Urinary bladder (tissue), 4 donors: ENCODE results near the gene TMBIM6. TPM values are rescaled to one million over a fixed set of nuclear protein-coding genes. Genes with fewer than 3 reads are reported as not detected.
"Not testable (repeated sequence)": the region's sequence is repeated elsewhere in the genome, so short reads cannot be mapped to it uniquely, and the experiment has no call there.

Experiments used
- DNase-seq: peaks from one replicate; pipeline ENCODE4 v3.0.0-alpha.2; 2015; ENCODE audit errors: extremely low spot score
- H3K27ac ChIP-seq: one replicate; pipeline ENCODE4 v1.5.1; 2013; ENCODE audit warnings: low read depth, mild to moderate bottlenecking, moderate library complexity
- H3K36me3 ChIP-seq: one replicate; pipeline ENCODE4 v1.6.1; 2013; ENCODE audit warnings: mild to moderate bottlenecking, moderate library complexity; ENCODE audit not compliant: insufficient read depth
- H3K4me1 ChIP-seq: one replicate; pipeline ENCODE4 v1.6.1; 2013; ENCODE audit warnings: mild to moderate bottlenecking, moderate library complexity; ENCODE audit not compliant: insufficient read depth
- H3K4me3 ChIP-seq: one replicate; pipeline ENCODE4 v1.5.1; 2013; ENCODE audit warnings: low read depth, low read length
- WGBS: extraction: QIAGEN DNeasy Blood & Tissue Kit; methylation state at CpG from one replicate; pipeline ENCODE4 v1.1.7; 2013; 5-methylcytosine and 5-hydroxymethylcytosine counted together
- polyA plus RNA-seq: library from polyadenylated mRNA; stranded (reverse); fragments of 200-250 nt; gene quantifications from one replicate; pipeline ENCODE4 v1.2.3, GENCODE V29; 2013
- total RNA-seq: library from RNA; depleted of rRNA; stranded (reverse); fragments of >200 nt; gene quantifications from one replicate; pipeline ENCODE4 v1.2.3, GENCODE V29; 2014
- donor health status: healthy with polysubstance abuse.
- donor health status: healthy.

The TMBIM6 gene
- total and polyA plus RNA-seq, 2 donors: 305 to 395 TPM

GRCh38 chr12:49707128-49707811, 34.1 kb upstream of the TMBIM6 start, which contains the start of gene FMNL3:
Gene FMNL3 (minus strand): TSS chr12:49707405. CDS start chr12:49707180, 225 bp downstream.
- Histone ChIP-seq H3K4me1 (no peaks in the 10 kb centered on the region), H3K27ac (peak within 1 kb of the TSS; percentile 83), H3K36me3 (no peaks in the 10 kb centered on the region), H3K4me3 (peak within 1 kb of the TSS; percentile 77)
- WGBS: under 1% methylated on average over 89 of the region's 93 CpGs
- DNase-seq: peak; percentile 84

GRCh38 chr12:49707812-49708147, 33.6 kb upstream of the TMBIM6 start:
- no peaks in the 10 kb centered on the region for H3K36me3 ChIP-seq
- H3K27ac ChIP-seq: no peak overlapping the region
- 43% methylated on average over 11 of the region's 11 CpGs for WGBS
- H3K4me1 ChIP-seq: no peaks in the 10 kb centered on the region
- no peak for DNase-seq
- no peak overlapping the region for H3K4me3 ChIP-seq

- H3K4me1 ChIP-seq: no peaks in the 10 kb centered on the region
- no peak overlapping the region for H3K4me3 ChIP-seq
- WGBS: 96% methylated on average over 3 of the region's 3 CpGs
- no peak for DNase-seq
- no peaks in the 10 kb centered on the region for H3K36me3 ChIP-seq
- H3K27ac ChIP-seq: no peak overlapping the region
These were observed 32.5 kb upstream of the TMBIM6 start for GRCh38 chr12:49708851-49709250.

GRCh38 chr12:49713952-49714351, 27.4 kb upstream of the TMBIM6 start:
- 99% methylated on average over 3 of the region's 3 CpGs for WGBS
- not testable (repeated sequence) for H3K36me3 ChIP-seq, DNase-seq, H3K4me3 ChIP-seq, H3K27ac ChIP-seq, H3K4me1 ChIP-seq

GRCh38 chr12:49716553-49716952, 24.8 kb upstream of the TMBIM6 start:
- Histone ChIP-seq H3K4me3 (no peak overlapping the region), H3K27ac (no peak overlapping the region), H3K36me3 (no peaks in the 10 kb centered on the region), H3K4me1 (no peaks in the 10 kb centered on the region)
- 62% methylated on average over 2 of the region's 2 CpGs for WGBS
- DNase-seq: no peak

- H3K4me1 ChIP-seq, DNase-seq, H3K27ac ChIP-seq, H3K36me3 ChIP-seq, H3K4me3 ChIP-seq: not testable (repeated sequence)
- 90% methylated on average over 3 of the region's 3 CpGs for WGBS
These were observed 23.6 kb upstream of the TMBIM6 start for GRCh38 chr12:49717800-49718199.

- 61% methylated on average over 1 of the region's 1 CpG for WGBS
- DNase-seq: no peak
- H3K4me3 ChIP-seq: no peak overlapping the region
- H3K36me3 ChIP-seq: no peaks in the 10 kb centered on the region
- no peaks in the 10 kb centered on the region for H3K4me1 ChIP-seq
- no peak overlapping the region for H3K27ac ChIP-seq
These were observed 21.1 kb upstream of the TMBIM6 start for GRCh38 chr12:49720214-49720613.

- H3K27ac ChIP-seq, H3K4me1 ChIP-seq, DNase-seq, H3K4me3 ChIP-seq, H3K36me3 ChIP-seq: not testable (repeated sequence)
- WGBS: 86% methylated on average over 3 of the region's 3 CpGs
These were observed 20.0 kb upstream of the TMBIM6 start for GRCh38 chr12:49721355-49721754.

- WGBS: 90% methylated on average over 3 of the region's 3 CpGs
These were observed 12.9 kb upstream of the TMBIM6 start for GRCh38 chr12:49728446-49728845.

GRCh38 chr12:49730050-49730449, 11.3 kb upstream of the TMBIM6 start:
- Histone ChIP-seq H3K4me3 (no peak overlapping the region), H3K4me1 (no peaks in the 10 kb centered on the region), H3K27ac (no peak overlapping the region), H3K36me3 (no peaks in the 10 kb centered on the region)
- DNase-seq: no peak
- WGBS: 74% methylated on average over 1 of the region's 1 CpG

More at GRCh38 chr12:49728446-49728845, 12.9 kb upstream of the TMBIM6 start:
- H3K4me1 ChIP-seq: no peaks in the 10 kb centered on the region
- no peak overlapping the region for H3K27ac ChIP-seq
- H3K36me3 ChIP-seq: no peaks in the 10 kb centered on the region
- no peak overlapping the region for H3K4me3 ChIP-seq
- no peak for DNase-seq

- 86% methylated on average over 3 of the region's 3 CpGs for WGBS
- no peaks in the 10 kb centered on the region for H3K36me3 ChIP-seq
- H3K27ac ChIP-seq: no peak overlapping the region
- H3K4me1 ChIP-seq: no peaks in the 10 kb centered on the region
- DNase-seq: no peak
- no peak overlapping the region for H3K4me3 ChIP-seq
These were observed 10.7 kb upstream of the TMBIM6 start for GRCh38 chr12:49730568-49731101.

GRCh38 chr12:49733219-49734017, 7.9 kb upstream of the TMBIM6 start:
- WGBS: 68% methylated on average over 10 of the region's 10 CpGs
- Histone ChIP-seq H3K4me1 (no peaks in the 10 kb centered on the region), H3K4me3 (no peak overlapping the region), H3K36me3 (no peaks in the 10 kb centered on the region), H3K27ac (no peak overlapping the region)
- DNase-seq: no peak

GRCh38 chr12:49734900-49735299, 6.5 kb upstream of the TMBIM6 start:
- DNase-seq, H3K4me3 ChIP-seq, H3K27ac ChIP-seq, H3K36me3 ChIP-seq, H3K4me1 ChIP-seq: not testable (repeated sequence)
- WGBS: 92% methylated on average over 7 of the region's 7 CpGs

- not testable (repeated sequence) for DNase-seq, H3K27ac ChIP-seq, H3K4me1 ChIP-seq, H3K4me3 ChIP-seq, H3K36me3 ChIP-seq
- 85% methylated on average over 5 of the region's 5 CpGs for WGBS
These were observed 2.6 kb upstream of the TMBIM6 start for GRCh38 chr12:49738721-49739120.
